Fibroblast of gingiva (primary cell): ENCODE data around the gene RABL6.
"Not testable (repeated sequence)": the region's sequence is repeated elsewhere in the genome, so short reads cannot be mapped to it uniquely, and the experiment has no call there.

Experiments used
- DNase-seq: peaks from one replicate; pipeline ENCODE4 v3.0.0-alpha.2; 2011; ENCODE audit warnings: low read depth

The RABL6 gene

GRCh38 chr9:136857166-136857565, 49.4 kb downstream of the RABL6 start:
- no peak for DNase-seq

GRCh38 chr9:136857581-136858412, 50.0 kb downstream of the RABL6 start:
- no peak for DNase-seq

DNA sequence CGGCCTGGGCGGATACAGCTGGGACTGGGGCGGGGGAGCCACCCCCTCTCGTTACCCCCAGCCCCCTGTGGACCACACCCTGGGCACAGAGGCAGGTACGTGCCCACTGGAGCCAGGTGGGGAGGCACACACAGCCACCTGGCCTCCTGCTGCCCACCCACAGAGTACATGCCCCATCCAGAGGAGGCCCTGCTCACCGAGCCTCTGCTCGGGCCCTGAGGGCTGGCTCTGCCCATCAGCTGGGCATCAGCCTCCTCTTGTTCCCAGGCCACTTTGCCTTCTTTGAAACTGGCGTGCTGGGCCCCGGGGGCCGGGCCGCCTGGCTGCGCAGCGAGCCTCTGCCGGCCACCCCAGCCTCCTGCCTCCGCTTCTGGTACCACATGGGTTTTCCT, 50.7 kb downstream of the RABL6 start:
- DNase-seq, result no peak

DNA sequence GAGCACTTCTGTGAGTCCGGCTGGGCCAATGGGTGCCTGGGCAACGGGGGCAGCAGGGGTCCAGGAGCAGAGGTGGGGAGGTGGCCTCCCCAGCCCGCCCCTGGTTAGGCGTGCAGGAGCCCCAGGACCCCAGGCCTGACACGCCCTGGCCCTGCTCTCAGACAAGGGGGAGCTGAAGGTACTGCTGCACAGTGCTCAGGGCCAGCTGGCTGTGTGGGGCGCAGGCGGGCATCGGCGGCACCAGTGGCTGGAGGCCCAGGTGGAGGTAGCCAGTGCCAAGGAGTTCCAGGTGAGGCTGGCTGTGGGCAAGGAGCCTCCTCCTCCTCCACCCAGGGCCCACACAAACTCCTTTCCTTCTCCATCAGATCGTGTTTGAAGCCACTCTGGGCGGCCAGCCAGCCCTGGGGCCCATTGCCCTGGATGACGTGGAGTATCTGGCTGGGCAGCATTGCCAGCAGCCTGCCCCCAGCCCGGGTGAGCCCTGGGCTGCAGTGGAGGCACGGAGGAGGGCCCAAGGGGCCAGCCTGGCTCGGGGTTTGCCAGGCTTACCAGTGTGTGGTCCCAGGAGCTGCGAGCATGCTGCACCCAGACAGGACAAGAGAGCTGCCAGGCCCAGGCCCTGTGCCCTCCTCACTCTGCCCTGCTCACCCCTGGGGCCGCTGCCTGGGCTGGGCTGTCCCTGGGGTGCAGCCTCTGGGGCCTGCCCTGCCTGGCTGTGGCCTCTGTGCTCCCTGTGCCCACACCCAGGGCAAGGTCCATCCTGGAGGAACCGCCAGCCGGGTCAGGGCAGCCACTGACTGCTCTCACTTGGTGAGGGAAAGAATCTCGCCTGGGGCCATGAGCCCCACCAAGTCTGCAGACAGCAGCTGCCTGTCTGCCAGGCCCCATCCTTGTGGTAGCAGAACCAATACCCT, 51.4 kb downstream of the RABL6 start:
- peak; percentile 75 for DNase-seq

- DNase-seq, result no peak
Measured at GRCh38 chr9:136860529-136860928, 52.8 kb downstream of the RABL6 start.

GRCh38 chr9:136860933-136861873, 53.5 kb downstream of the RABL6 start:
- no peak for DNase-seq

DNA sequence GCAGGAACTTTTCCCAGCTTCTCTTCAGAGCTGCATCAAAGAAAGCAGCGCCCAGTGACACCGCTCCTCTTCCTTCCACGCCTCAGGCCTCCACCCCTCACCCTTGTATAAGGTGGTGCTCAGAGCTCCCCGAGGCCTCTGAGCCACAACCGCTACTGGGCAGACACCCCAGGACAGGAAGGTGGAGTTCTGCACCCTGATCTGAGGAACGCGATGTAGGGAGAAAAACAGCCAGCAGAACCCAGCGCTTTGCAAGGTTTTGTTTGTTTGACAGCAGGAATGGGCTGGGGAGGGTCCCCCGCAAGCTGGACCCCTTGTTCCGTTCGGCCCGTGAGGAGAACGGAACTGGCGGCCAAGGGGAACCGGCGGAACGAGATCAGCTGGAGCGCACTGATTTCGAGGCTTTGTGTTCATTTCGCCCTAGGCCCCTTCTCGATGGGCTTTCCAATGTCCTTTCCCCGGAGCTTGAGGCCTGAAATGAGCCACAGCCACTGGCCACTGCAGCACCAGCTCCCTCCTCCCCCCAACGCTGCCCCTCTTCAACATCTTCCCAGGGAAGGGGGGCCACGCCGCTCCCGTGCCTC, 54.2 kb downstream of the RABL6 start:
- no peak for DNase-seq

DNA sequence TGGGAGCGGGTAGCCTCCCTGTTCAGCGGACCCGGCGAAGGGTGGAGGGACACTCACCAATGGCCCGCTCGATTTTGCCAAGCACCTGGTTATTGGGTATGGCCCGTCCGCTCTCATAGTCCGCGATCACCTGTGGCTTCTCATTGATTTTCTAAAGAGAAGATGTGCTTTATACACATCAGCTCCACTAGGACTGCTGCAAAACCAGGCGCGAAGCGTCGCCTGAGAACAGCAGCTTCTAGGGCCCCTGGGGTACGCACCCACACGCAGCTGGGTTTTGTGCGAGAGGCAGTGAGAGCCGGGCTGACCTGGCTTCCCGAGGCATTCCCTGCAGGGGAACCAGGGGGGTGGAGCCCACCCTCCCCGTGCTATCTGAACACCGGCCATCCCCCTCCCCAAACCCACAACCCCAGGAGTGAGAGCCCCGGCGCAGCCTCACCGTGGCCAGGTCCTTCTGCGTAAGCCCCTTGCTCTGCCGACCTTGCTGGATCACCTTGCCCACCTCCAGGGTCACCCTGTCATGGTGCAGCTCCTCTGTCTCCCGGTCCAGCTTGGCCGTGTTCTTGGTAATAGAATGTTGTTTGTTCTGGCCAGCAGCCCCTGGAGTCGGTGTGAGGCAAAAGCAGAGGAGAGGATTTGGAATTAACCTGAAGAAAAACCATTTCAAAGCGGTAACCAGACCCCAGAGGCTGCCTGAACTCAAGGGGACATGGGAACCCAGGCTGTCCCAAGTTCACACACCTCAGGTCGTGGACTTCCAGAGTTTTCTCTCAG, 55.3 kb downstream of the RABL6 start:
- no peak for DNase-seq

- DNase-seq, result no peak
Measured at GRCh38 chr9:136863623-136864273, 56.0 kb downstream of the RABL6 start.

DNA sequence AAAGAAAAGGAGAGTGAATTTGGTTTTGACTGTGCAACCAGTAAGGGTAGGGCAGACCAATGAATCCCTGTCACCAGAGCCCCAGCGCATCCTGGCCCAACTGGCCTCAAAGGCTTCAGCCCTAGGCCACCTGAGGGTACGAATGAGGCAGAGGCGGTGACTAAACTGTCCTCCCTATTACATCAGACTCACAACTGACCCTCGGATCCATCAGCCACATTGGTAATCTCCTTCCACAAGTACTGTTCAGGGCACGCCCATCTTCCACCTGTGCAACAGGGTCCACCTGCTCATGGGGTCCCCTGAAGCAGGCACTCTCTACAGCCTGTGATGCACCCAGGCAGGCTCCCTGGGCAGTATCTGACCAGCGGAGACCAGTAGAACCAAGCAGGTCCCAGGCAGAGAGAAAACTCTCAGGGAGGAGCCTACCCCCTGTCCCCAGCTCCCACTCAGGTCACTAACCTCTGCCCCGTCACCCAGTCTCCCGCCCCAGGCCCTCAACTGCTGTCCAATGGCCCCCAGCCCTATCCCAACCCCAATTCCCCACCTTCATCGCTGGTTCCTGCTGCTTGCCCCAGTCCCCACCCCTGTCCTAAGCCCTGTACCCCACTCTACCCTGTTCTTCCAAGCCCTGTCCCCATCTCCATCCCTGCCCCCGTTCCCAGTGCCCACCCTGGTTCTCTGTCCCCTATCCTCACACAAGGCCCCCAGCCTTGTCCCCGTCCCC, 57.5 kb downstream of the RABL6 start:
- DNase-seq, result no peak

GRCh38 chr9:136865768-136866103, 58.0 kb downstream of the RABL6 start:
- no peak for DNase-seq

GRCh38 chr9:136866898-136867421, 59.2 kb downstream of the RABL6 start:
- DNase-seq, result not testable (repeated sequence)

DNA sequence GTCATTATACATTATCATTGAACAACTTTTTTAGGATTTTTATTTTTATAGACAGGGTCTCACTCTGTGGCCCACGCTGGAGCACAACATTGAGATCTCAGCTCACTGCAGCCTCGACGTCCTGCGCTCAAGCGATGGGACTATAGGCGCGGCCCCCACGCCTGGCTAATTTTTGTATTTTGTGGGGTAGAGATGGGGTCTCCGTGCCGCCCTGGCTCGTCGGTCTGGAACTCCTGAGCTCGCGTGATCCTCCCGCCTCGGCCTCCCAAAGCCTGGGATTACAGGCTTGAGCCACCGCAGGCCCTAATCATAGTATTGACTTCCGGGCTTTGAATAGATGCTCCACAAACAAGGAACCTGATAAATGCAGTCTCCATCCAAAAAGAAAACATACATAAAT, 59.7 kb downstream of the RABL6 start:
- DNase-seq, result no peak

- DNase-seq, result no peak
Measured at GRCh38 chr9:136867917-136868316, 60.2 kb downstream of the RABL6 start.

DNA sequence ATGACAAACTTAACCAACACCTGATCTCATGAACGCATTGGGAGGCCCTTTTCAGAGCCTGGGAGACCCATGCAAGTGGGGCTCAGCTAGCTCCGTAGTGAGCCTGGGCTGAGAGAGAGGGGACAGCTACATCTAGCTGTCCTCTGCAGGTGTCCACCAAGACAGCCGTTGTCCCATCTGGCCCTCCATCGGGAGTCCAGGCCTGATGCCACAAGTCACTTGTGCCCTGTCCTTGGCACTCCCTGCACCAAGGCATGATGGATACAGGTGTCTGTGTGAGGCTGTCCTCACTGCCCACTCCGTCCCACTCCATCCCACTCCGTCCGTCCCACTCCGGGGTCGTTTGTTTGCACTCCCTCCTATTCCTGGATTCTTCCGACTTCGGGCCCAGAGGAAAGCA, 60.9 kb downstream of the RABL6 start:
- DNase-seq, result no peak

DNA sequence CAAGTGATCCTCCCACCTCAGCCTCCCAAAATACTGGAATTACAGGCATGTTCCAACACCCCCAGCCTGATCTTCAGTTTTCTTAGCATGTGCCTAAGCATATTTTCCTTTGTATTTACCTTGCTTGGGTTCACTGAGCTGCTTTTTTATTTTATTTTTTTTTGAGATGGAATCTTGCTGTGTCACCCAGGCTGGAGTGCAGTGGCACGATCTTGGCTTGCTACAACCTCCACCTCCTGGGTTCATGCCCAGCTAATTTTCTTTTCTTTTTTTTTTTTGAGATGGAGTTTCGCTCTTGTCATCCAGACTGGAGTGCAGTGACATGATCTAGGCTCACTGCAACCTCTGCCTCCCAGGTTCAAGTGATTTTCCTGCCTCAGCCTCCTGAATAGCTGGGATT, 61.9 kb downstream of the RABL6 start:
- DNase-seq, result not testable (repeated sequence)

DNA sequence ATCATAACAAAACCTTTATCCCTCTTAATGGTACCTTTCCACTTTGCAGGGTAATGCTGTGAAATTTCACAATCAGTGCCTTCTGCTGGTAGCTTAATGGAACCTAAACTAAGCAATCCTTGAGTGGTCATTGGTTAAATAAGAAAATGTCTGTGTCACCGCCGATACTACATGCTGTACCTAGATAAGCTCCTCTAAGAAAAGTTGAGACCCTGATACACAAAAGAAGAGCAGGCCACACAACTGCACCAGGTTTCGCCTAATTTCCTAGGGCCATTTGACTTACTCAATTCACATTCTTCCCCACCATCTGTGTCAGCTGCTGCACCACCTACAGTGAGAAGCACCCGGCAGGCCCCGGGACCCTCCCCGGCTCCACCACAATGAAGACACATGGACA, 67.4 kb downstream of the RABL6 start:
- DNase-seq, result no peak

DNA sequence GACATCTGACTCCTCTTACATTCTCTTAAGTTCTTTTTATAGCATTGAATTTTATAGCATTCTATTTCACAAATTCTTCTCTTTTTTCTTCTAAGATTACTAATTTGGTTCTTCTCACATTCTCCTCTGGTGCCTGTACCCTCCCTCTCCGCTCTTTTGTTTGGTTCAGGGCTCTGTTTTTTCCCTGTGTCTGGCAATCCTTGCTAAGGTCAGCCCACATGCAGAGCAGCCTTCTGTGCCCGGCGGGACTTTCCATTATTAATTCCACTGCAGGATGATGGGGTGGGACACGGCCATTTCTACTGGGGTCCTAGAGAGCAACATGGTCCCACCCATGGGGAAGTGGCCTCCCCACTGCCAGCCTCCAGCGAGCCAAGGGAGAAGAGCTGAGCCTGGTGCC, 68.7 kb downstream of the RABL6 start:
- no peak for DNase-seq

GRCh38 chr9:136880651-136881050, 72.9 kb downstream of the RABL6 start:
- no peak for DNase-seq
